NAMALWA (cell line): Measurements from ENCODE around the gene MYO15B.
A peak's percentile ranks its signal among the peaks of the same experiment; 100 is the strongest.

Experiments
- DNase-seq: peaks from one replicate; pipeline ENCODE4 v3.0.0-alpha.2; 2015; ENCODE audit warnings: low spot score

Gene MYO15B

GRCh38 chr17:75639771-75640555 lies 52.4 kb downstream of the MYO15B start:
- no peak for DNase-seq

GRCh38 chr17:75640556-75641119 lies 53.0 kb downstream of the MYO15B start:
- DNase-seq, result no peak

- DNase-seq, result no peak
Measured at GRCh38 chr17:75641343-75641742, 53.7 kb downstream of the MYO15B start.

- no peak for DNase-seq
Measured at GRCh38 chr17:75642182-75642783, 54.7 kb downstream of the MYO15B start.

- DNase-seq, result no peak
Measured at GRCh38 chr17:75642784-75643642, 55.4 kb downstream of the MYO15B start.

- no peak for DNase-seq
Measured at GRCh38 chr17:75643643-75644017, 56.0 kb downstream of the MYO15B start.

GRCh38 chr17:75645501-75645888 lies 57.9 kb downstream of the MYO15B start:
- DNase-seq, result no peak

GRCh38 chr17:75645889-75646637 lies 58.5 kb downstream of the MYO15B start:
- no peak for DNase-seq

GRCh38 chr17:75646638-75646992 lies 59.0 kb downstream of the MYO15B start:
- DNase-seq, result no peak

- no peak for DNase-seq
Measured at GRCh38 chr17:75647061-75647460, 59.5 kb downstream of the MYO15B start.

- no peak for DNase-seq
Measured at GRCh38 chr17:75647921-75648320, 60.3 kb downstream of the MYO15B start.

- DNase-seq, result no peak
Measured at GRCh38 chr17:75649687-75650086, 62.1 kb downstream of the MYO15B start.

- no peak for DNase-seq
Measured at GRCh38 chr17:75650874-75651273, 63.3 kb downstream of the MYO15B start.

GRCh38 chr17:75652341-75652740 lies 64.7 kb downstream of the MYO15B start:
- no peak for DNase-seq

- DNase-seq, result peak; percentile 69
Measured at GRCh38 chr17:75652934-75653549, 65.4 kb downstream of the MYO15B start.

- no peak for DNase-seq
Measured at GRCh38 chr17:75654176-75654575, 66.6 kb downstream of the MYO15B start.

- DNase-seq, result no peak
Measured at GRCh38 chr17:75658237-75658636, 70.6 kb downstream of the MYO15B start.

GRCh38 chr17:75661531-75661930 lies 73.9 kb downstream of the MYO15B start:
- no peak for DNase-seq

GRCh38 chr17:75662511-75662910 lies 74.9 kb downstream of the MYO15B start:
- no peak for DNase-seq

GRCh38 chr17:75664099-75664549 lies 76.5 kb downstream of the MYO15B start:
- DNase-seq, result peak; percentile 97

- no peak for DNase-seq
Measured at GRCh38 chr17:75665981-75666380, 78.4 kb downstream of the MYO15B start.
